Astrocyte of the cerebellum (primary cell): ENCODE measurements around the gene SPG7.

Source experiments
- DNase-seq: peaks from one replicate; pipeline ENCODE4 v3.0.0-alpha.2; 2011; ENCODE audit warnings: low read depth
- H3K4me3 ChIP-seq: 2 replicates; pipeline ENCODE4 v1.5.1; 2011; ENCODE audit warnings: mild to moderate bottlenecking, low read depth, low read length, moderate library complexity
- CTCF ChIP-seq: IDR thresholded peaks from 2 replicates; pipeline ENCODE4 v1.5.1; 2012; ENCODE audit warnings: low read length, low read depth, moderate library complexity, mild to moderate bottlenecking; ENCODE audit errors: missing control alignments
- in situ Hi-C: cut with HindIII; loops from 2 replicates; pipeline ENCODE4 v1.10.0; 2017; ENCODE audit warnings: low sequenced_read_pairs

The SPG7 gene

GRCh38 chr16:89574681-89575246, 66.6 kb downstream of the SPG7 start:
- no peak for DNase-seq
- peak overlapping the region; percentile 27 for H3K4me3 ChIP-seq
- peak; percentile 68 for TF ChIP-seq CTCF
- in situ Hi-C loops, result no loop called here

- peak within 1 kb of the TSS; percentile 40 for H3K4me3 ChIP-seq
- in situ Hi-C loops, result no loop called here
- no peak for DNase-seq
- no peak for TF ChIP-seq CTCF
Observed at GRCh38 chr16:89575247-89576152, 67.3 kb downstream of the SPG7 start, which contains the start of gene CPNE7. TSS of gene CPNE7 (plus strand) at chr16:89575758. CDS start at chr16:89575898, 140 bp downstream.

- in situ Hi-C loops, result no loop called here
- DNase-seq, result no peak
- TF ChIP-seq CTCF, result no peak
- H3K4me3 ChIP-seq, result peak overlapping the region; percentile 40
Observed at GRCh38 chr16:89576153-89577054, 68.2 kb downstream of the SPG7 start.

GRCh38 chr16:89577055-89577759, 69.0 kb downstream of the SPG7 start:
- no peak for TF ChIP-seq CTCF
- in situ Hi-C loops, result no loop called here
- H3K4me3 ChIP-seq, result no peak overlapping the region

GRCh38 chr16:89579351-89579750, 71.1 kb downstream of the SPG7 start:
- in situ Hi-C loops, result no loop called here

More at GRCh38 chr16:89577055-89577759, 69.0 kb downstream of the SPG7 start:
- DNase-seq, result no peak

More at GRCh38 chr16:89579351-89579750, 71.1 kb downstream of the SPG7 start:
- H3K4me3 ChIP-seq, result no peak overlapping the region
- no peak for DNase-seq
- TF ChIP-seq CTCF, result no peak
